HCT116 (cell line): ENCODE results near the gene ARHGAP42.

Experiments
- ATF3 ChIP-seq: IDR thresholded peaks from 2 replicates; pipeline ENCODE4 v1.6.1; 2012
- EZH2phosphoT487 ChIP-seq: fragments of 200-600 bp; IDR thresholded peaks from 2 replicates; pipeline ENCODE4 v1.6.1; 2018; ENCODE audit warnings: antibody characterized with exemption, borderline replicate concordance
- JUND ChIP-seq: IDR thresholded peaks from 2 replicates; pipeline ENCODE4 v1.6.1; 2012

GRCh38 chr11:100677796-100678195 is 9.3 kb upstream of the ARHGAP42 start:
- no peak for TF ChIP-seq EZH2phosphoT487
- TF ChIP-seq ATF3, result no peak
- no peak for TF ChIP-seq JUND
